Glutamatergic neuron (in vitro differentiated cells): ENCODE data around the gene EPN2. TPM values are rescaled to one million over a fixed set of nuclear protein-coding genes. Genes with fewer than 3 reads are reported as not detected.

Source experiments
- DNase-seq: peaks from one replicate; pipeline ENCODE4 v3.0.0; 2022
- H3K27ac Mint-ChIP-seq: one replicate; pipeline ENCODE4 v1.8.0; 2020; ENCODE audit warnings: mild to moderate bottlenecking, mixed read lengths, inconsistent platforms; ENCODE audit not compliant: unreplicated experiment
- H3K27me3 Mint-ChIP-seq: one replicate; pipeline ENCODE4 v1.8.0; 2020; ENCODE audit warnings: mild to moderate bottlenecking, moderate library complexity, mixed read lengths, inconsistent platforms; ENCODE audit not compliant: unreplicated experiment
- H3K36me3 Mint-ChIP-seq: one replicate; pipeline ENCODE4 v1.8.0; 2020; ENCODE audit warnings: mild to moderate bottlenecking, mixed read lengths, inconsistent platforms; ENCODE audit not compliant: unreplicated experiment
- H3K4me1 Mint-ChIP-seq: one replicate; pipeline ENCODE4 v1.8.0; 2020; ENCODE audit warnings: mild to moderate bottlenecking, low read depth, mixed read lengths, inconsistent platforms; ENCODE audit not compliant: unreplicated experiment
- H3K4me3 Mint-ChIP-seq: one replicate; pipeline ENCODE4 v1.8.0; 2020; ENCODE audit warnings: mild to moderate bottlenecking, mixed read lengths, inconsistent platforms; ENCODE audit not compliant: unreplicated experiment
- H3K9me3 Mint-ChIP-seq: one replicate; pipeline ENCODE4 v1.8.0; 2020; ENCODE audit warnings: mild to moderate bottlenecking, moderate library complexity, mixed read lengths, inconsistent platforms; ENCODE audit not compliant: unreplicated experiment
- CTCF ChIP-seq: fragments of 200-600 bp; sonication (generic); IDR thresholded peaks from one replicate; pipeline ENCODE4 v1.5.0; 2021; ENCODE audit not compliant: partially characterized antibody, unreplicated experiment
- total RNA-seq: library from RNA; stranded (reverse); fragmentation: NEBNext Ultra II Directional; extraction: Animal tissue kit (Norgen Biotek cat#: 25700); gene quantifications from one replicate; pipeline ENCODE4 v1.2.1, GENCODE V29; 2021; ENCODE audit not compliant: unreplicated experiment

The EPN2 gene
- total RNA-seq, 1 donor from 2014 or later = 45.2 TPM

GRCh38 chr17:19376811-19377210, 139.6 kb downstream of the EPN2 start:
- peaks cover 15% of the 10 kb centered on the region for H3K4me1 Mint-ChIP-seq
- no peak for DNase-seq
- H3K4me3 Mint-ChIP-seq = peak overlapping the region; percentile 96
- TF ChIP-seq CTCF = no peak
- peaks cover 19% of the 10 kb centered on the region for H3K27me3 Mint-ChIP-seq
- peaks cover 6% of the 10 kb centered on the region for H3K9me3 Mint-ChIP-seq
- H3K36me3 Mint-ChIP-seq = no peaks in the 10 kb centered on the region
- H3K27ac Mint-ChIP-seq = peak overlapping the region; percentile 97

- peak; percentile 99 for DNase-seq
- peak overlapping the region; percentile 97 for H3K27ac Mint-ChIP-seq
- no peaks in the 10 kb centered on the region for H3K36me3 Mint-ChIP-seq
- TF ChIP-seq CTCF = no peak
- peaks cover 15% of the 10 kb centered on the region for H3K4me1 Mint-ChIP-seq
- peaks cover 19% of the 10 kb centered on the region for H3K27me3 Mint-ChIP-seq
- H3K9me3 Mint-ChIP-seq = peaks cover 6% of the 10 kb centered on the region
- H3K4me3 Mint-ChIP-seq = peak overlapping the region; percentile 96
Measured at GRCh38 chr17:19377602-19378415, 140.6 kb downstream of the EPN2 start.

- no peak for DNase-seq
- TF ChIP-seq CTCF = no peak
- Mint-ChIP-seq H3K4me1 (peaks cover 15% of the 10 kb centered on the region), H3K27ac (peak within 1 kb of the TSS; percentile 97), H3K36me3 (no peaks in the 10 kb centered on the region), H3K9me3 (peaks cover 7% of the 10 kb centered on the region), H3K27me3 (peaks cover 19% of the 10 kb centered on the region), H3K4me3 (peak within 1 kb of the TSS; percentile 96)
Measured at GRCh38 chr17:19378416-19379360, 141.5 kb downstream of the EPN2 start, which contains the start of gene MAPK7. MAPK7 (plus strand) TSS chr17:19378498; CDS start chr17:19378901, 403 bp downstream.

- H3K9me3 Mint-ChIP-seq = peaks cover 11% of the 10 kb centered on the region
- no peak for DNase-seq
- TF ChIP-seq CTCF = no peak
- peaks cover 18% of the 10 kb centered on the region for H3K4me1 Mint-ChIP-seq
- H3K27ac Mint-ChIP-seq = peak overlapping the region; percentile 85
- H3K27me3 Mint-ChIP-seq = peaks cover 19% of the 10 kb centered on the region
- H3K4me3 Mint-ChIP-seq = peak overlapping the region; percentile 93
- no peaks in the 10 kb centered on the region for H3K36me3 Mint-ChIP-seq
Measured at GRCh38 chr17:19379361-19380065, 142.3 kb downstream of the EPN2 start.
